SK-N-SH treated with all-trans-retinoic acid at 6 μM for 48 hours (cell line): Measurements from ENCODE around the gene TGM3.

Source experiments
- ATAC-seq: fragments of 200-7000 bp; cut with Tn5 transposase; 3 replicates; pipeline ENCODE4 v1.9.1; 2020; ENCODE audit warnings: mild to moderate bottlenecking, moderate library complexity
- ARNTL ChIP-seq: fragments of 450-650 bp; formaldehyde crosslinking; IDR thresholded peaks from 2 replicates; pipeline ENCODE4 v1.5.0; 2020; ENCODE audit warnings: low read depth, mild to moderate bottlenecking, moderate library complexity, borderline replicate concordance
- CSDC2 ChIP-seq: fragments of 250-450 bp; sonication (Bioruptor Pico); IDR thresholded peaks from 2 replicates; pipeline ENCODE4 v1.5.0; 2020; ENCODE audit warnings: mild to moderate bottlenecking, moderate library complexity
- ESRRG ChIP-seq: fragments of 250-450 bp; sonication (Bioruptor Pico); IDR thresholded peaks from 2 replicates; pipeline ENCODE4 v1.6.1; 2021; ENCODE audit warnings: mild to moderate bottlenecking
- ISL1 ChIP-seq: fragments of 250-450 bp; sonication (Bioruptor Pico); IDR thresholded peaks from 2 replicates; pipeline ENCODE4 v2.1.2; 2022; ENCODE audit warnings: mild to moderate bottlenecking, moderate library complexity
- OSR1 ChIP-seq: fragments of 250-450 bp; sonication (Bioruptor Pico); IDR thresholded peaks from 2 replicates; pipeline ENCODE4 v1.8.0; 2022; ENCODE audit warnings: moderate library complexity, mild to moderate bottlenecking, inconsistent platforms
- PPARA ChIP-seq: fragments of 250-450 bp; sonication (Bioruptor Pico); IDR thresholded peaks from 2 replicates; pipeline ENCODE4 v1.5.0; 2020; ENCODE audit warnings: mild to moderate bottlenecking, borderline replicate concordance
- SNAI2 ChIP-seq: fragments of 250-450 bp; sonication (Bioruptor Pico); IDR thresholded peaks from 2 replicates; pipeline ENCODE4 v1.5.0; 2020; ENCODE audit warnings: mild to moderate bottlenecking, moderate library complexity
- TCF4 ChIP-seq: fragments of 250-450 bp; sonication (Bioruptor Pico); IDR thresholded peaks from 2 replicates; pipeline ENCODE4 v1.8.0; 2021; ENCODE audit warnings: mild to moderate bottlenecking, moderate library complexity, borderline replicate concordance
- TOX ChIP-seq: fragments of 250-450 bp; sonication (Bioruptor Pico); IDR thresholded peaks from 2 replicates; pipeline ENCODE4 v1.8.0; 2021; ENCODE audit warnings: mild to moderate bottlenecking, moderate library complexity, borderline replicate concordance
- ZFP3 ChIP-seq: fragments of 250-450 bp; sonication (Bioruptor Pico); IDR thresholded peaks from 2 replicates; pipeline ENCODE4 v1.5.0; 2020; ENCODE audit warnings: mild to moderate bottlenecking, moderate library complexity
- ZFP30 ChIP-seq: fragments of 450-650 bp; formaldehyde crosslinking; IDR thresholded peaks from 2 replicates; pipeline ENCODE4 v1.5.0; 2022; ENCODE audit warnings: mild to moderate bottlenecking, moderate library complexity
- ZNF565 ChIP-seq: fragments of 450-650 bp; formaldehyde crosslinking; conservative IDR thresholded peaks from 2 replicates; pipeline ENCODE4 v1.5.0; 2020; ENCODE audit warnings: low read depth, mild to moderate bottlenecking, moderate library complexity
- ZNF70 ChIP-seq: fragments of 450-650 bp; formaldehyde crosslinking; IDR thresholded peaks from 2 replicates; pipeline ENCODE4 v1.5.0; 2020; ENCODE audit warnings: mild to moderate bottlenecking, moderate library complexity
- ZNF8 ChIP-seq: fragments of 450-650 bp; formaldehyde crosslinking; IDR thresholded peaks from 2 replicates; pipeline ENCODE4 v1.5.0; 2020; ENCODE audit warnings: mild to moderate bottlenecking, moderate library complexity
- TF ChIP-seq, protein P1 (sequence below): fragments of 250-450 bp; sonication (Bioruptor Pico); IDR thresholded peaks from 2 replicates; pipeline ENCODE4 v1.8.0; 2020; ENCODE audit warnings: mild to moderate bottlenecking, moderate library complexity, borderline replicate concordance
- TF ChIP-seq, protein P2 (sequence below): fragments of 250-450 bp; sonication (Bioruptor Pico); IDR thresholded peaks from 2 replicates; pipeline ENCODE4 v1.5.1; 2020; ENCODE audit warnings: low read depth, mild to moderate bottlenecking, moderate library complexity
- TF ChIP-seq, protein P3 (sequence below): fragments of 250-450 bp; sonication (Bioruptor Pico); IDR thresholded peaks from 2 replicates; pipeline ENCODE4 v1.5.1; 2021; ENCODE audit warnings: mild to moderate bottlenecking, moderate library complexity
- TF ChIP-seq, protein P4 (sequence below): fragments of 250-450 bp; sonication (Bioruptor Pico); IDR thresholded peaks from 2 replicates; pipeline ENCODE4 v1.5.0; 2020; ENCODE audit warnings: mild to moderate bottlenecking, moderate library complexity

The TGM3 gene

DNA sequence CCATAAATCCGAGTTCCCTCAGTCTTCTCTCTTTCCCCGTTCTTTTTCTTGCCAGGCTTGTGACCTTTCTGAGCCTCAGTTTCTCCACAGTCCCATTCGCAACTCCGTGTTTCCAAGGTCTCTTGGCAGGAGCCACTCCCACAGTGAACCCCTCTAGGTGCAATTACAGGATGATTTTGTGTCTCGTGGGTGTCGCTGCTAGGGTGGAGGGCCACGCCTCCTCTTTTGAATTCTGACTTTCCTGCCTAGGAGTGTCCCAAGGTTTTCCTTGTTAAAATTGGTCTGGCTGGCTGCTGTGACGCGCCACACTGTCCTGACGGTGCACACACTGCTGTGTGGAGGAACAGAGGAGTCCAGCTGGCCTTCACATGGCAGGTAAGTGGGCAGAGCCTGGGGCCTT is 84.8 kb downstream of the TGM3 start, which contains the start of gene TGM6 (continued):
- TF ChIP-seq, protein P1, sequence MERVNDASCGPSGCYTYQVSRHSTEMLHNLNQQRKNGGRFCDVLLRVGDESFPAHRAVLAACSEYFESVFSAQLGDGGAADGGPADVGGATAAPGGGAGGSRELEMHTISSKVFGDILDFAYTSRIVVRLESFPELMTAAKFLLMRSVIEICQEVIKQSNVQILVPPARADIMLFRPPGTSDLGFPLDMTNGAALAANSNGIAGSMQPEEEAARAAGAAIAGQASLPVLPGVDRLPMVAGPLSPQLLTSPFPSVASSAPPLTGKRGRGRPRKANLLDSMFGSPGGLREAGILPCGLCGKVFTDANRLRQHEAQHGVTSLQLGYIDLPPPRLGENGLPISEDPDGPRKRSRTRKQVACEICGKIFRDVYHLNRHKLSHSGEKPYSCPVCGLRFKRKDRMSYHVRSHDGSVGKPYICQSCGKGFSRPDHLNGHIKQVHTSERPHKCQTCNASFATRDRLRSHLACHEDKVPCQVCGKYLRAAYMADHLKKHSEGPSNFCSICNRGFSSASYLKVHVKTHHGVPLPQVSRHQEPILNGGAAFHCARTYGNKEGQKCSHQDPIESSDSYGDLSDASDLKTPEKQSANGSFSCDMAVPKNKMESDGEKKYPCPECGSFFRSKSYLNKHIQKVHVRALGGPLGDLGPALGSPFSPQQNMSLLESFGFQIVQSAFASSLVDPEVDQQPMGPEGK (CRISPR knock-in tag) = no peak
- TF ChIP-seq ZNF70 (CRISPR knock-in tag) (no peak), TCF4 (no peak), ISL1 (no peak), TOX (CRISPR knock-in tag) (no peak), ESRRG (CRISPR knock-in tag) (no peak), SNAI2 (CRISPR knock-in tag) (no peak)
- TF ChIP-seq, protein P2, sequence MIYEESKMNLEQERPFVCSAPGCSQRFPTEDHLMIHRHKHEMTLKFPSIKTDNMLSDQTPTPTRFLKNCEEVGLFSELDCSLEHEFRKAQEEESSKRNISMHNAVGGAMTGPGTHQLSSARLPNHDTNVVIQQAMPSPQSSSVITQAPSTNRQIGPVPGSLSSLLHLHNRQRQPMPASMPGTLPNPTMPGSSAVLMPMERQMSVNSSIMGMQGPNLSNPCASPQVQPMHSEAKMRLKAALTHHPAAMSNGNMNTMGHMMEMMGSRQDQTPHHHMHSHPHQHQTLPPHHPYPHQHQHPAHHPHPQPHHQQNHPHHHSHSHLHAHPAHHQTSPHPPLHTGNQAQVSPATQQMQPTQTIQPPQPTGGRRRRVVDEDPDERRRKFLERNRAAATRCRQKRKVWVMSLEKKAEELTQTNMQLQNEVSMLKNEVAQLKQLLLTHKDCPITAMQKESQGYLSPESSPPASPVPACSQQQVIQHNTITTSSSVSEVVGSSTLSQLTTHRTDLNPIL = no peak
- TF ChIP-seq, protein P3, sequence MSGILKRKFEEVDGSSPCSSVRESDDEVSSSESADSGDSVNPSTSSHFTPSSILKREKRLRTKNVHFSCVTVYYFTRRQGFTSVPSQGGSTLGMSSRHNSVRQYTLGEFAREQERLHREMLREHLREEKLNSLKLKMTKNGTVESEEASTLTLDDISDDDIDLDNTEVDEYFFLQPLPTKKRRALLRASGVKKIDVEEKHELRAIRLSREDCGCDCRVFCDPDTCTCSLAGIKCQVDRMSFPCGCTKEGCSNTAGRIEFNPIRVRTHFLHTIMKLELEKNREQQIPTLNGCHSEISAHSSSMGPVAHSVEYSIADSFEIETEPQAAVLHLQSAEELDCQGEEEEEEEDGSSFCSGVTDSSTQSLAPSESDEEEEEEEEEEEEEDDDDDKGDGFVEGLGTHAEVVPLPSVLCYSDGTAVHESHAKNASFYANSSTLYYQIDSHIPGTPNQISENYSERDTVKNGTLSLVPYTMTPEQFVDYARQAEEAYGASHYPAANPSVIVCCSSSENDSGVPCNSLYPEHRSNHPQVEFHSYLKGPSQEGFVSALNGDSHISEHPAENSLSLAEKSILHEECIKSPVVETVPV (CRISPR knock-in tag) = no peak
- TF ChIP-seq, all 23 proteins: peak for 0

DNA sequence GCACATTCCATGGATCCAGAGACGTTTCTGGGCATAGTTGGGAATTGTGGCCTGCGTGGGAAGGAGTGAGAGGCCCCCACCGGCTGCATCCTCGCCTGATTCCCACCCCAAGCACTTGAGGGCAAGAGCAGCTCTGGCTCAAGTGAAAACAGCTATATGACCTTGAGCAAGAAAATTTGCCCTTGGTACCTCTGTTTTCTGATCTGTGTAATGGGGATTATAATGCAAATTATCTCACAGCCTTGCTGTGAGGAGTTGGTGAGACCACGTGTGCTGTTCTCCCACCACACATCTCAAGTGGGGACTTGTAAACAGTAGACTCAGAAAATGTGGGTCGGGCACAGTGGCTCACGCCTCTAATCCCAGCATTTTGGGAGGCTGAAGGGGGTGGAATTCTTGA is 85.5 kb downstream of the TGM3 start:
- no peak for TF ChIP-seq ZNF565 (CRISPR knock-in tag)
- no peak for TF ChIP-seq TCF4
- no peak for TF ChIP-seq ESRRG (CRISPR knock-in tag)
- TF ChIP-seq OSR1 (CRISPR knock-in tag) = no peak
- TF ChIP-seq ISL1 = no peak
- TF ChIP-seq ZFP3 (CRISPR knock-in tag) = no peak
- TF ChIP-seq ARNTL (CRISPR knock-in tag) = no peak
- no peak for TF ChIP-seq ZNF8 (CRISPR knock-in tag)
- no peak for TF ChIP-seq ZFP30 (CRISPR knock-in tag)
- no peak for ATAC-seq

DNA sequence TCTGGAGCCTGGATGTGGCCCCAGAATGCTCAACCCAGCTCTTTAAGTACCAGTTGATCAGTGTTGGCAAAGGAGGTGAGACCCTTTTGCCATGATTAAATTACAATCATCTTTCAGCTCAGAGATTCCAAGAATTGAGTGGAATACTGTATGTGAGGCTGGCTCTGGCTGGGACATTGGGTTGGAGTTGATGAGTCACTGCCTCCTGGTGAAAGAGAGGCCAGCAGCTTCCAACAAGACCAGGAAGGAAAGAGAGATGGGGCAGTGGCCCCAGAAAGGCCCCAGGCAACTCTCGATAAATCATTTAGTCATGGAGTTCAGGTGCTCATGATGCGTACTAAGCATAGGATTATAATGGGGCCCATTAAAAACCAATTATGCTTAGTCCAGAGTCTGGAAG is 87.0 kb downstream of the TGM3 start:
- no peak for ATAC-seq
- TF ChIP-seq, protein P4, sequence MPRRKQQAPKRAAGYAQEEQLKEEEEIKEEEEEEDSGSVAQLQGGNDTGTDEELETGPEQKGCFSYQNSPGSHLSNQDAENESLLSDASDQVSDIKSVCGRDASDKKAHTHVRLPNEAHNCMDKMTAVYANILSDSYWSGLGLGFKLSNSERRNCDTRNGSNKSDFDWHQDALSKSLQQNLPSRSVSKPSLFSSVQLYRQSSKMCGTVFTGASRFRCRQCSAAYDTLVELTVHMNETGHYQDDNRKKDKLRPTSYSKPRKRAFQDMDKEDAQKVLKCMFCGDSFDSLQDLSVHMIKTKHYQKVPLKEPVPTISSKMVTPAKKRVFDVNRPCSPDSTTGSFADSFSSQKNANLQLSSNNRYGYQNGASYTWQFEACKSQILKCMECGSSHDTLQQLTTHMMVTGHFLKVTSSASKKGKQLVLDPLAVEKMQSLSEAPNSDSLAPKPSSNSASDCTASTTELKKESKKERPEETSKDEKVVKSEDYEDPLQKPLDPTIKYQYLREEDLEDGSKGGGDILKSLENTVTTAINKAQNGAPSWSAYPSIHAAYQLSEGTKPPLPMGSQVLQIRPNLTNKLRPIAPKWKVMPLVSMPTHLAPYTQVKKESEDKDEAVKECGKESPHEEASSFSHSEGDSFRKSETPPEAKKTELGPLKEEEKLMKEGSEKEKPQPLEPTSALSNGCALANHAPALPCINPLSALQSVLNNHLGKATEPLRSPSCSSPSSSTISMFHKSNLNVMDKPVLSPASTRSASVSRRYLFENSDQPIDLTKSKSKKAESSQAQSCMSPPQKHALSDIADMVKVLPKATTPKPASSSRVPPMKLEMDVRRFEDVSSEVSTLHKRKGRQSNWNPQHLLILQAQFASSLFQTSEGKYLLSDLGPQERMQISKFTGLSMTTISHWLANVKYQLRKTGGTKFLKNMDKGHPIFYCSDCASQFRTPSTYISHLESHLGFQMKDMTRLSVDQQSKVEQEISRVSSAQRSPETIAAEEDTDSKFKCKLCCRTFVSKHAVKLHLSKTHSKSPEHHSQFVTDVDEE (CRISPR knock-in tag) = no peak
- TF ChIP-seq, protein P3 (CRISPR knock-in tag) = no peak
- TF ChIP-seq TCF4 (no peak), ZFP3 (CRISPR knock-in tag) (no peak), PPARA (CRISPR knock-in tag) (no peak), TOX (CRISPR knock-in tag) (no peak), ISL1 (no peak), ZNF565 (CRISPR knock-in tag) (no peak), CSDC2 (CRISPR knock-in tag) (no peak), ZNF8 (CRISPR knock-in tag) (no peak)

DNA sequence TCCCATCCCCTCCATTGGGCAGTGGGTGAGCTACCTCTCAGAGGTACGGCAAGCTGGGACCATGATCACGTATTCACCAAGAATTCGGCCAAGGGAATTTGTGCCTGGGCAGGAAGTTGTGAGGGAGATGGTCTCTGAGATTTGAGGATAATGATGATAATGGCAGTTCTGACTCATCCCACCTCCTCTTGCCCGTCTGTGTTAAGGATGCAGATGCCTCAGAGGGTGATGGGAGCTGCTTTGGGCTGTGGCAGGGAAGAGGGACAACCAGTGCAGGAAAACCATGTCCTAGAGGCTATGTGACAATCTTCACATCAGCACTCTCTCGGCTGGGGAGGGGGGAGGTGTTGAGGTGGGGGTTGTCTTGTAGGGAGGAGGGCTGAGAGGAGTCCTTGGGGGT is 89.2 kb downstream of the TGM3 start:
- ATAC-seq = no peak
- TF ChIP-seq ZFP30 (CRISPR knock-in tag) = no peak
- TF ChIP-seq, protein P4 (CRISPR knock-in tag) = no peak
- TF ChIP-seq ESRRG (CRISPR knock-in tag) = no peak
